Skeletal muscle tissue (tissue), 5 donors: ENCODE measurements around the gene GPALPP1. TPM values are rescaled to one million over a fixed set of nuclear protein-coding genes. Genes with fewer than 3 reads are reported as not detected.

ENCODE experiments used
- H3K27ac ChIP-seq: one replicate; pipeline ENCODE4 v1.7.0; 2013; ENCODE audit warnings: mild to moderate bottlenecking, low read depth, low read length, inconsistent platforms
- H3K27me3 ChIP-seq, 3 donors: one replicate each; pipeline ENCODE4 v1.7.0; 2013; ENCODE audit warnings: low read length in 3 of 3; ENCODE audit not compliant: control insufficient read depth in 3 of 3, insufficient read depth in 3 of 3
- H3K36me3 ChIP-seq, 3 donors: one replicate each; pipeline ENCODE4 v1.7.0; 2013; ENCODE audit warnings: low read length in 3 of 3; ENCODE audit not compliant: control insufficient read depth in 3 of 3, insufficient read depth in 3 of 3
- H3K4me1 ChIP-seq, 3 donors: one replicate each; pipeline ENCODE4 v1.7.0; 2013; ENCODE audit warnings: low read length in 3 of 3, mild to moderate bottlenecking in 3 of 3; ENCODE audit not compliant: control insufficient read depth in 3 of 3, insufficient read depth in 3 of 3
- H3K4me3 ChIP-seq, 3 donors: one replicate each; pipeline ENCODE4 v1.7.0; 2013; ENCODE audit warnings: low read length in 3 of 3
- H3K9ac ChIP-seq, 3 donors: one replicate each; pipeline ENCODE4 v1.7.0; 2013; ENCODE audit warnings: low read length in 3 of 3, mild to moderate bottlenecking in 3 of 3, moderate library complexity in 2 of 3, low read depth in 1 of 3
- H3K9me3 ChIP-seq, 3 donors: one replicate each; pipeline ENCODE4 v1.7.0; 2013; ENCODE audit warnings: low read length in 3 of 3; ENCODE audit not compliant: control insufficient read depth in 3 of 3
- small RNA-seq: library from RNA; depleted of rRNA; stranded (forward); fragments of <200 nt; gene quantifications from one replicate; pipeline ENCODE3, GENCODE V24; 2014
- total RNA-seq: library from RNA; depleted of rRNA; stranded (reverse); fragments of >200 nt; gene quantifications from one replicate; pipeline ENCODE4 v1.2.3, GENCODE V29; 2014
- donor health status: Osteomylitis.

Gene GPALPP1
- total RNA-seq, 1 donor from 2014 or later: 15.1 TPM

DNA sequence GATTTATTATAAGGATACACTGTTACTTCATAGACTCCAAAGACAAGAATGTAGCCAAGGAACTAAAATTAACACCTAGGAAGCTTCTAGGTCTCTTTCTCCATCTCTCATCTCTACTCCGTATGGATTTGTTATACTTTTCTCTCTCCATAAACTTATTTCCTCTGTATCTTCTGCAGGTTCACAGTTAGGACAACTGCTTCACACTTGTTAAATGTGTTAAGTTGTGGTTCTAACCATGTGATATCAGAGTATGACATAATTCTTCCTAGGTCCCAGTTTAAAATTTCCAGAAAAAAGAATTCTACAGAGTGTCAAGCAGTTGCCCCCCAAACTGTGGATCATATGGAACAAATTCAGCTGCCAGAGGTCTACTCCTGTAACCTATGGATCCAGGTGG is 88.7 kb downstream of the GPALPP1 start:
- H3K9ac ChIP-seq: no peak overlapping the region
- no peak overlapping the region for H3K27ac ChIP-seq
- H3K27me3 ChIP-seq: no peaks in the 10 kb centered on the region
- H3K4me3 ChIP-seq: no peak overlapping the region
- H3K9me3 ChIP-seq: peaks cover 0 to 2% (median 0%) of the 10 kb centered on the region in 3 donors
- H3K4me1 ChIP-seq: no peaks in the 10 kb centered on the region
- H3K36me3 ChIP-seq: no peaks in the 10 kb centered on the region

Small RNAs within 50 kb of the gene (small RNA-seq; reads per million reads assigned to genes)
- not detected for gene RN7SL49P

Other genes starting within 250 kb of the GPALPP1 start
- 3.7 TPM for gene NUFIP1, start 67 bp upstream of the GPALPP1 start, total RNA-seq
- gene GTF2F2, start 131.0 kb downstream of the GPALPP1 start, total RNA-seq: 15.7 TPM
- not detected for gene KCTD4, start 211.5 kb downstream of the GPALPP1 start, total RNA-seq